Lower lobe of right lung (tissue), 2 donors: ENCODE data around the gene CLNK. TPM values are rescaled to one million over a fixed set of nuclear protein-coding genes. Genes with fewer than 3 reads are reported as not detected.

ENCODE experiments used
- ATAC-seq, 2 donors: fragments of 200-7000 bp; cut with Tn5 transposase; one replicate each; pipeline ENCODE4 v1.9.1; 2020 to 2022; ENCODE audit warnings: mild to moderate bottlenecking in 2 of 2, moderate library complexity in 2 of 2
- DNase-seq: peaks from one replicate; pipeline ENCODE4 v3.0.0-alpha.2; 2020
- H3K27ac ChIP-seq: fragments of 200-600 bp; one replicate; pipeline ENCODE4 v1.8.0; 2022
- H3K27me3 ChIP-seq: fragments of 200-600 bp; one replicate; pipeline ENCODE4 v1.8.0; 2022; ENCODE audit warnings: low read depth
- H3K36me3 ChIP-seq: fragments of 200-600 bp; one replicate; pipeline ENCODE4 v1.8.0; 2022; ENCODE audit warnings: mild to moderate bottlenecking
- H3K4me1 ChIP-seq: fragments of 200-600 bp; one replicate; pipeline ENCODE4 v1.8.0; 2022
- H3K4me3 ChIP-seq: fragments of 200-600 bp; one replicate; pipeline ENCODE4 v1.8.0; 2022; ENCODE audit warnings: mild to moderate bottlenecking
- H3K9me3 ChIP-seq: fragments of 200-600 bp; one replicate; pipeline ENCODE4 v1.8.0; 2022
- intact Hi-C: fragments of 100-400 bp; cut with DNase I; formaldehyde crosslinking; loops from one replicate; pipeline ENCODE4 v1.11.0; 2022
- total RNA-seq: library from RNA; stranded (reverse); fragmentation: NEBNext Ultra II Directional; extraction: Animal tissue kit (Norgen Biotek cat#: 25700); gene quantifications from one replicate; pipeline ENCODE4 v1.2.1, GENCODE V29; 2021
- TF ChIP-seq, protein P1 (sequence below): fragments of 200-600 bp; IDR thresholded peaks from one replicate; pipeline ENCODE4 v1.8.0; 2022; ENCODE audit warnings: antibody characterized with exemption, mild to moderate bottlenecking
- donor health status: DM: no; HTN: yes; CAD: no; lungs with severe emphysema.

CLNK gene
- total RNA-seq, 1 donor from 2014 or later, result 0.09 TPM

DNA sequence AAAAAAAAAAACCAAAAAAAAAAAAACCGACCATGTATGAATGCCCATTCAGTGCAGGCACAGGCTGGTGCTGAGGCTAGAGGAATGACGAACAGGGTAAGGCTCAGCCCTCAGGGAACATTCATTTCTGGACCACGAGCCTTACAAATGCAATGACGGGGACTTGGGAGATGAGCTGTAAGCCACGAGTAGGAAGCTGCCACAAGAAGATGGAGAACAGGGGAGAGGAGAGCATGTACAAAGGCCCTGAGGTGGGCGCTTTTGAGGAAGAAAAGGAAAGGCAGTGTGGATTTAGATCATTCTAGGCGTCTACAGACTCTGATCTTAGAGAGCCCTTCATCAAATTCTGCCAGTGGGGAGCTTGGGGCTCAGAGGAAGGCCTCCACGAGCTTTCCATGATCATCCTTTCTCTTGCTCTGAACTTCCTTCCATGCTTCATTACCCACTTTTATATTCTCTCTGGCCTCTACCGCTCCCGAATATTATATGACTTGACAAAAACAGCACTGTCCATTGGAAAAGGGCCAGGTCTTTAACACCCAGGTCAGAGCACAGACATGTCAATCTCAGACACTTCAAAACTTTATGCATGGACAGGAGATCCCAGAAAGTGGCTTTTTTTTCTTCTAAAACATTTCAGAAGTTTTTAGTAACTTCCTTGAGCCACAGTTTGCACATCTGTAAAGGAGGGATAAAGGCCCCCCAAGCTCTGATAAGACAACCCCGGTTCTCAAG, 224.1 kb downstream of the CLNK start:
- no peaks in the 10 kb centered on the region for H3K36me3 ChIP-seq
- TF ChIP-seq, protein P1, sequence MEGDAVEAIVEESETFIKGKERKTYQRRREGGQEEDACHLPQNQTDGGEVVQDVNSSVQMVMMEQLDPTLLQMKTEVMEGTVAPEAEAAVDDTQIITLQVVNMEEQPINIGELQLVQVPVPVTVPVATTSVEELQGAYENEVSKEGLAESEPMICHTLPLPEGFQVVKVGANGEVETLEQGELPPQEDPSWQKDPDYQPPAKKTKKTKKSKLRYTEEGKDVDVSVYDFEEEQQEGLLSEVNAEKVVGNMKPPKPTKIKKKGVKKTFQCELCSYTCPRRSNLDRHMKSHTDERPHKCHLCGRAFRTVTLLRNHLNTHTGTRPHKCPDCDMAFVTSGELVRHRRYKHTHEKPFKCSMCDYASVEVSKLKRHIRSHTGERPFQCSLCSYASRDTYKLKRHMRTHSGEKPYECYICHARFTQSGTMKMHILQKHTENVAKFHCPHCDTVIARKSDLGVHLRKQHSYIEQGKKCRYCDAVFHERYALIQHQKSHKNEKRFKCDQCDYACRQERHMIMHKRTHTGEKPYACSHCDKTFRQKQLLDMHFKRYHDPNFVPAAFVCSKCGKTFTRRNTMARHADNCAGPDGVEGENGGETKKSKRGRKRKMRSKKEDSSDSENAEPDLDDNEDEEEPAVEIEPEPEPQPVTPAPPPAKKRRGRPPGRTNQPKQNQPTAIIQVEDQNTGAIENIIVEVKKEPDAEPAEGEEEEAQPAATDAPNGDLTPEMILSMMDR, result no peak
- H3K27ac ChIP-seq, result no peak overlapping the region
- intact Hi-C loops, result no loop called here
- DNase-seq (no peak), ATAC-seq (no peak)
- H3K27me3 ChIP-seq, result peaks cover 31% of the 10 kb centered on the region
- H3K4me3 ChIP-seq, result peak overlapping the region; percentile 38
- H3K9me3 ChIP-seq, result no peaks in the 10 kb centered on the region
- peaks cover 25% of the 10 kb centered on the region for H3K4me1 ChIP-seq

DNA sequence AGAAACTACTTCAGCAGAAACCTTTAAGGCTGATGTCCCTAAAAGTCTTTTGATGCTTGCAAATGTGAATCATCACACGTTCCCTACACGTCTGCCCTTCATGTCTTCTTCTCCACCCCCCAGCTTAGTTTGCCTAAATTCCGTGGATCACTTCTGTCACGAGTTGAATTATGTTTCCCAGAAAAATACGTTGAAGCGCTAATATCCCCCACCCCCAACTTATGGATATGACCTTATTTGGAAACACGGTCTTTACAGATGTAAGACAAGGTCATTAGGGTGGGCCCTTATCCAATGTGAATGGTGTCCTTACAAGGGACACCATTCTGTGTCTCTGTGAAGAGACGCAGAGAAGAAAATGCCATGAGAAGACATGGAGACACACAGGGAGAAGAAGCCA, 225.3 kb downstream of the CLNK start:
- H3K36me3 ChIP-seq, result peaks cover 1% of the 10 kb centered on the region
- DNase-seq, result no peak
- intact Hi-C loops, result no loop called here
- no peaks in the 10 kb centered on the region for H3K9me3 ChIP-seq
- H3K4me1 ChIP-seq, result peaks cover 25% of the 10 kb centered on the region
- H3K27me3 ChIP-seq, result peaks cover 31% of the 10 kb centered on the region
- ATAC-seq, result no peak
- H3K27ac ChIP-seq, result no peak overlapping the region
- TF ChIP-seq, protein P1, result no peak
- H3K4me3 ChIP-seq, result no peak overlapping the region

DNA sequence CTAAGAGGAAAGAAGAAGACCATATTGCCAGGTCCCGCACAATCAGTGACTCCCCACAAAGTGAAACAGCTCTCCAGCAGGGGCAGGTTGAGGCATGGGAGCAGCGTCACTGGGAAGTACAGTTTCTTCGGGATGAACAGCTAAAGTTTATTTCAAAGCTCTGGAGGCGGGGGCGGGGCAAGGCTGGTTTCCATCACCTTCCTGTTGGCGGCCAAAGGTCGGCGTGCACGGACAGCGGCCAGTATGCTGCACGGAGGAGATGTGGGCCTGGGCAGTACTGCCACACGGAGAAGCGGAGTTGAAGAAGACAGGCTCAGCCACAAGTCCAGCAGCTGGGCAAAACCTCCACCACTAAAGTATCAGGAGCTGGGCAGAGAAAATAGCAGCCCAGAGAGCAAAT, 226.4 kb downstream of the CLNK start:
- TF ChIP-seq, protein P1, result no peak
- Histone ChIP-seq H3K9me3 (no peaks in the 10 kb centered on the region), H3K4me1 (peaks cover 25% of the 10 kb centered on the region), H3K4me3 (peak overlapping the region; percentile 63), H3K27ac (no peak overlapping the region), H3K36me3 (peaks cover 6% of the 10 kb centered on the region), H3K27me3 (peaks cover 31% of the 10 kb centered on the region)
- no peak for ATAC-seq
- DNase-seq, result no peak
- intact Hi-C loops, result no loop called here

DNA sequence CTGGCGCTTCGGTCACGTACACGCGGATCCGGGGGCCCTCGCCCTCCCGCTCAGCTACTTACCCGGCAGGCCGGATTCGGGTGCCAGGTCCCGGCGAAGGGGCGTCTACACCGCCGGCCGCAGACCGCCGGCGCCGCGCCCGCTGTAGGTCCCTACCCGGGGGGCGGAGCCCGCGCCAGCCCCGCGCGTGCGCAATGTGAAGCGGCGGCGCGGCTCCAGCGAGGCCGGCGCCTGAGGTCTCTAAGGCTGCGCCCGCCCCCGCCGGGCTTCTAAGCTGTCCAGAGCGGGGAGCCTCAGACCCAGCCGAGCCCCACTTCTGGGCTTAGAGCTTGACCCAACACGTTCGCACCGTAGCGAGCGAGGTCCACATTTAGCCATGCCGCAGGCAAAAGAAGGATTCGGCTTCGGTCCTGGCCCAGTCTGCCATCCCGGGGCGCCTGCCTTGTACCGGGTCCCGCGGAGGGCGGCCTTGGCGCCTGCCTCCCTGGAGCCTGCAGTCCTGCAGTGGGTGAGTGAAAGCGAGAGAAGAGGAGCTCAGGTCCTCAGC, 227.2 kb downstream of the CLNK start, which contains the start of gene ZNF518B:
Gene ZNF518B, minus strand, starts transcription at position 172 of the 547 bp plus-strand sequence. CDS start 11,098 bp downstream, outside the sequence.
- H3K27ac ChIP-seq, result peak within 1 kb of the TSS; percentile 56
- TF ChIP-seq, protein P1, result no peak

DNA sequence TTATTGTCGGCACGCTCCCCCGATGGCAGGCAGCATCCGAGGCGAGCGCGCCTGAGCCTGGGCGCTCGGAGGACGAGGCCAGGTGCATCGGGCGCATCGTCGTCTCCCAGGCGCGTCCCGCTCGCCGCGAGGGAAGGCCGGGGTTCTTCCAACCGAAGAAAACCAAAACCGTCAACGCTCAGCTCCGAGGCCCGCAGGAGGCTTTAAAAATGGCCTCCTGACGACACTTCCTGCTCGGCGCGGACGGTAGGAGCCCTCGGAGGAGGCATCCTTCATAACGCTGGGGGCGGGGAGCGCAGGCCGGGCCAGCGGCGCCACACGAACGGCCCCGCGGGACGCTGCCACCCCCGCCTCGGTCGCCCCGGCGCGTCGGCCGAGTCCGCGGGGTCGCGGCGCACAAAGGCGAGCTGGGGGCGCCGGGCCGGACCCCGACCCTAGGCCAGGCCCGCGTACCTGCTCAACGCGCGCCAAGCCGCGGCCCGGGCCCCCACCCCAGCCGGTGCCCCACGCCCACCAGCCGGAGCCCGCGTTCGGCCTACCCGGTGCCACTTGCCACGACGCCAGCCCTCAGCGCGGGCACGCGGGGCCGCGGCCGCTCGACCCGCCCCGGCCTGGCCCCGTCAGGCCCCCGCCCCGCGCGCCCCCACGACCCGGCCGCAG, 227.8 kb downstream of the CLNK start:
- peaks cover 6% of the 10 kb centered on the region for H3K36me3 ChIP-seq
- ATAC-seq (peak; percentile 46 to 59), DNase-seq (peak; percentile 70)
- peaks cover 17% of the 10 kb centered on the region for H3K27me3 ChIP-seq
- TF ChIP-seq, protein P1, result no peak
- peak overlapping the region; percentile 63 for H3K4me3 ChIP-seq
- H3K27ac ChIP-seq, result peak overlapping the region; percentile 56
- intact Hi-C loops, result no loop called here
- peaks cover 4% of the 10 kb centered on the region for H3K9me3 ChIP-seq
- H3K4me1 ChIP-seq, result peaks cover 25% of the 10 kb centered on the region

More for the DNA sequence above, 227.2 kb downstream of the CLNK start, which contains the start of gene ZNF518B:
- DNase-seq (peak; percentile 81), ATAC-seq (peak; percentile 88 to 93)
- intact Hi-C loops, result no loop called here
- Histone ChIP-seq H3K9me3 (no peaks in the 10 kb centered on the region), H3K36me3 (peaks cover 6% of the 10 kb centered on the region), H3K27me3 (peaks cover 23% of the 10 kb centered on the region), H3K4me1 (peaks cover 25% of the 10 kb centered on the region), H3K4me3 (peak within 1 kb of the TSS; percentile 63)
